GM18861 (cell line): ENCODE results near the gene DGKE.

Experiments
- ATAC-seq: cut with Tn5 transposase; IDR thresholded peaks from one replicate; pipeline ENCODE4 v1.9.1; 2021; ENCODE audit not compliant: unreplicated experiment

Gene DGKE

DNA sequence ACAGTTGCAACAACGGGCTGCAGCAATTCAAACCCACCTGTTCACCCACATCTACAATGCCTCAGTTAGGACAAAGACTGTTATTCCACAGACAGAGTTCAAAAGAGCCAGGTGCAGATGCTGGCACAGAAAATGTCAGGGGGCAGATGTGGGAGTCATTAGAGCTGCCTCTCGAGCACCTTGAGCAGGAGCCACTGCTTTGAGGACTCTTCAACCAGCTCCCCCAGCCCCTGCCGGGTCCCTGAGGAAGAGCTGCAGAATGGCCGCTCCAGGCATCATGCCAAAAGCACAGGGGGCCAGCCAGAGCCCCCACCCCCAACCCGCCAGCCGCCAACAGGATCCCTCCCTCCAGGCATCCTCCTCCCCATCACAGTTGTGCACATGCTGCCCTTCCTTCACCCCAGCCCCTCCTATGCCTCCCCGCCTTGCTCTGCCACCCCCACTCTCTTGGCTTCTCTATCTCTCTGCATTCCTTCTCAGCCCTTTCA is 21.0 kb upstream of the DGKE start:
- ATAC-seq, result no peak

DNA sequence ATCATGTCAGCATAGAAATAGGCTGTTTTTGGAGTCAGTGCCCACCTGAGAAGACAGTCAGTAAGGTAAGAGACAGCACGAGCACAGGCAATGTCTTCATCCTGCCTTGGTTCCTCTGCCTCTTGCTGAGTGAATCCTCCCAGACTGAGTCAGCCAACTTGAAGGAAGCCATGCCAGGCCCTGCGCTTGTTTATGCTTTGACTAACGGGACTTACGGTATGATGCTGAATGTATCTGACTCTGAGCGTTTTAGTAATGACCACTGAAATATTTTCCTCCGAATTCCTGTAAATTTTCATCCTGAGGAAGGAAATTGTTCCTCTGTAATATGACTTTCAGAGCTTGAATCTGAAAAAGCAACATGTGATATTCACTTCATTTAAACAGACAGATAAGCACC is 18.2 kb upstream of the DGKE start:
- no peak for ATAC-seq

DNA sequence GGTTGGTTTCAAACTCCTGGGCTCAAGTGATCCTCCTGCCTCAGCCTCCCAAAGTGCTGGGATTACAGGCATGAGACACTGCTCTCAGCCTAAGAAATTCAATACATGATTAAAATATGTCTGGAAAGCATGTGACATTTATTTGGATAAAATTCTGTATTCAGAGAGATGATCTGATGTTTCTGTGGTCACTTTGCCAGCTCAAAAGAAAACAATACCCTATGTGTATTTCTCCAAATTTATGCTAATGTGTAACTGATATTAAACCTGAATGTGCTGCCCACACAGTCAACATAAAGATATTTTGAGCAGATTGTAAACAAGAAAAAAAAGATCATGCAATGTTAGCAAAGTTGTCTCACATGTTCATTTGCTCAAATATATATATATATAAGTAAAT is 16.9 kb upstream of the DGKE start:
- no peak for ATAC-seq

DNA sequence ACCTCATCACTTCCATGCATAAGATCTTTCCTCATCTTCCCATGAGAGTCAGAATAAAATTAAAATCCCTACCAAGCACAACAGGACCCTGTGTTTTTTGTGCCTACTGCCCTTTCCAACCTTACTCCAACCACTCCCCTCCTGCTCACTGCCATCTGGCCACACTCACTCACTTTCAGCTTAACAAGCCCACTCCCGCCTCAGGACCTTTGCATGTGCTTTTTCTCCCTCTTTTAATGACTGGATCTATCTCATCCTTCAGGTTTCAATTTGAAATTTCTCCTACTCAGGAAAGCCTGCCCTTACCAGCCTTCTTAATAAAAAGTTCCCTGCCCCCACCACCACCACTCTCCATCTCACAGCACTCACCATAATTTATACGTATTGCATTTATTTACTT is 14.9 kb upstream of the DGKE start:
- no peak for ATAC-seq

DNA sequence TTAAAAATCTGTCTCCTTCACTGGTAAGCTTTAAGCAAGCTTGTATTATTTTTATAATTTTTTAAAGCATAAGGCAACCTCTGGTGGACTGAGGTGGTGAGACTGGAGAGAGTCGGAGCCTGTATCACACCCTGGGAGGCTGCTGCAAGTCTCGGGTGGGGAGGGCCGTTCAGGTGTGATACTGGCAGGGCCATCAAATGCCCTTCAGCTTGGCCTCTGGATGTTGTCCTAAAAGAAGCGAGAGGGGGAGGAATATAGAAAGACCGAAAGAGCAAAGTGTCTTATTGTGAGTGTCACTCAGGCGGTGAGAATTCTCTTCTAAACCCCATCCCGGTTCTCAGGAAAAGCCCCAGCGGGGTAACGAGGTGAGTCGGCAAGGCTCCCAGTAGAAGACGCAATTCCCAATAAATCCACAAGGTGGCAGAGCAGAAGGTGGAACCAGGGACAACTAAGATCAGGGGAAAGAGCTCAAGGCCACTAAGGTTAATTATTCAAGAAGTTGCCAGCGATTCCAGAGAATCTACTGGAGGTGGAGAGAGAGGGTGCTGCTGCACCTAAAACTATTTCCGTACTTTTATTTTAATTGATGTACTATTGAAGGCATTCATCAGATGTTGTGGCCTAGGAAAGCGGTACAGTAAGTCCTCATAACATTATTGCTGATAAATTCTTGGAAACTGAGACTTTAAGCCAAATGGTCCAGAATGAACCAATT is 14.4 kb upstream of the DGKE start:
- ATAC-seq, result peak; percentile 70

DNA sequence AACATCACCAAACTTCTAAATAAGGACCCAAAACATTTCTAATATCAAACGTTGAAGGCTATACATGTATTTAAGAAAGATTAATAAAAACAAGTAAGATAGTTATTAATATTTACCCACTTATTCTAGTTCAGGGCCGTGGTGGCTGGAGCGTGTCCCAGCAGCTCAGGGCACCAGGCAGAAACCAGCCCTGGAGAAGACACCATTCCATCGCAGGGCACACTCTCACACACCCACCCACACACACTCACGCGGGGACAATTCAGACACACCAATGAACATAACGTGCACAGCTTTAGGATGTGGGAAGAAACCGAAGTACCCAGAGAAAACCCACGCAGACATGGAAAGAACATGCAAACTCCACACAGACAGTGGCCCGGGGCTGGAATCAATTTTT is 13.7 kb upstream of the DGKE start:
- ATAC-seq, result no peak

DNA sequence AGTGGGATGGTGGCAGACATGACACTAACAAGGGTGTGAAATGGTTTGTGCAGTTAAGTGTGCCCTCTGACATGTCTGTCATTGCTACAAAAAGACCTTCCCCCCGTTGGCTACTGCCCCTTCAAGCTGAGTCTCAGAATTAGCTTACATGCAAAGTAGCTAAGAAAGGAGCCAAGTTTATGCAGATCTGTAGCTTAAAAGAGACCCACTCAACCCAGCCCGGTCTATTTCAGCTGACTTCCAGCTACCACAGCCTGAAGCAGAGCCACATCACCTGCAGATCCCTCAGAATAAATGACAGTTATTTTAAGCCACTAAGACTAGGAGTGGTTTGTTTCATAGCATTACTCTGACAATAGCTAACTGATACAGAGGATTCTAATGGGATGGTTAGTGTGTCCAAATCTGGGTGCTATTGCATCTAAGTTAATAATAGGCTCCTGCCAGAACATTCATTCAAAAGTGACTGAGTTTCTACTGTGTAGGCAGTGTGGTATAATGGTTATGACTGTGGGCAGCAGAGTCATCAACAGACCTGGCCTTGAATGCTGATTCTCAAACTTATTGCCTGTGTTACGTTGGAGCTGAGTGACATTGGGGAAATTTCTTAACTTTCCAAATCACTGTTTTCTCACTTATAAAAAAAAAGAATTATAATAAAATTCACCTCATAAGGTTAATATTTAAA is 12.0 kb upstream of the DGKE start:
- ATAC-seq, result no peak

DNA sequence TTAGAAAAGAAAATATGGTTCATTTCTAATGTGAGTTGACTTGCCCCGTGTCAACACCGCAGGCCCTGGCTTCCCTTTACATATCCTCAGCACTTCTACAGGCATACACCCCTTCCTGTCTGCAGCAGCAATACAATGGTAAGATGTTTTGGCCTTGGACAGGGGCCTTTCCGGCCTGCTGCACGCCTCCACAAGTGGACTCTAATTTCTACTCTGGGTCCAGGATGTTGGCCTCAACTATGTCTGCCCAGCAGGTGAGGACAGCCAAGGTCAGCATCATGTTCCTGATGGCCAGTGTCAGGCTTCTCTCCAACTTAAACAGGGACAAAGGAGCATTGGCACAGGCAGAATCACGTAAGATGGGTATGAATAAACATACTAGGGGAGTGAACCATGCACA is 11.2 kb upstream of the DGKE start:
- ATAC-seq, result no peak

DNA sequence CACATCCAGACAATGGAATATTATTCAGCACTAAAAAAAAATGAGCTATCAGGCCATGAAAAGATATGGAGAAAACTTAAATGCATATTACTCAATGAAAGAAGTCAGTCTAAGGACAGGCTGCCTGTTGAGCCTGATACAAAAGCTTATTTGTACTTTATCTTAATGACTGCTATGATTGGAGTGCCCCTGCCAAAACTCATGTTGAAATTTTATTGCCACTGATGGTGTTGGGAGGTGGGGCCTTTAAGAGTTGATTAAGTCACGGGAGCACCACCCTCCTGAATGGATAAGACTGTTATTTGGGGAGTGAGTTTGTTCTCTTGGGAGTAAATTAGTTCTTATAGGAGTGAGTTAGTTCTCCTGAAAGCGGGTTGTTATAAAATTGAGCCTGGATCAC is 10.1 kb upstream of the DGKE start:
- ATAC-seq, result no peak

DNA sequence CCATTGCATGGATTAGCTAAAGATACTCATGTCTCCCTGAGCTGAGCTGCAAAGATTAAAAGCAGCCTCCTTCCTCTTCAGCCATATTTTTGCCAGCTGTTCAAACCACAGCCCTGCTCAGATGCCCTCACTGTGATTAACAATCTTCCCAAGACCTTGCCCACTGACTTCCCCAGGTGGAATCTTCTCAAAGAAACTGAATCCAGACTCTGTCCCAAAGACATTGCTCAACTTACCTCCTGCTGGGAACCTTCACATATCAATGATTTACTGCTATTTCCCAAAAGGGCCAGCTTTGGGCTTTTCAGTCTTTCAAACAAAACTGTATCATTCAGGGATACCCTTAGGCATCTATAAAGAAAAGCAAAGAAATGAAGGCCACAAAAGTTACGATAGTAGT is 9.4 kb upstream of the DGKE start:
- ATAC-seq, result no peak

DNA sequence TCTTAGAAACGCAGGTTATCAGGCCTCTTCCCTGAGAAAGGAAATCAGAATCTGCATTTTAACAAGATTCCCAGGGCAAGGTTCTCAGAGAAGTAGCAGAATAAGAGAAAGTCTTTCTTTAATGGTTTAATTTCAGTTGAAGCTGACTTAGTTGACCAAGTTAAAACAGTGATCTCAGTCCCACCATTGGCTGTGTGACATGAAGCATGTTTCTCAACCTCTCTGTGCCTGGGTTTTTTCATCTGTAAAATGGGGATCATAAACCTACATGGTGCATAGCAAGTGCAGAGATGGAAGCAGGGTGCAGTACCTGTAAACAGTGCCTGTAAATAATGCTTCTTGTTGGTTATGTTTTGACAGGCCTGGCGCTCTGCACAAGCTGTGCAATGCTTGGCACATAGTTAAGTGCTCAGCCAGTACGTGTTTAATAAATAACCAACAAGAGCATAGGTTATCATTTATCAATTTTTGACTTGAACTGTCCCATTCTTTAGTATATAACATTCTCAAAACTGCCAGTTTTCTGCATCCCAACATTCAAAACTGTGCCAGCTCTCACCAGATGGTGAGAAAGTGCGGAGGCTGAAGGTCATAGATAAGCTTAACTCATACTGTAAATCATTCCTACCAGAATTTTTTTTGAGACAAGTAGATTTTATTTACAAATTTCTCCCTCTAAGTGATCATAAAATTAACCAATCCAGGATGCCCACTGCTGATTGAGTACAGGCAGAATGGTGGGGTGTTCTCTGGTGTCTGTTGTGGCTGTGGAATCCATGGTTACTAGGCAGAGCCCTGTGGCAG is 7.1 kb upstream of the DGKE start:
- ATAC-seq, result no peak

DNA sequence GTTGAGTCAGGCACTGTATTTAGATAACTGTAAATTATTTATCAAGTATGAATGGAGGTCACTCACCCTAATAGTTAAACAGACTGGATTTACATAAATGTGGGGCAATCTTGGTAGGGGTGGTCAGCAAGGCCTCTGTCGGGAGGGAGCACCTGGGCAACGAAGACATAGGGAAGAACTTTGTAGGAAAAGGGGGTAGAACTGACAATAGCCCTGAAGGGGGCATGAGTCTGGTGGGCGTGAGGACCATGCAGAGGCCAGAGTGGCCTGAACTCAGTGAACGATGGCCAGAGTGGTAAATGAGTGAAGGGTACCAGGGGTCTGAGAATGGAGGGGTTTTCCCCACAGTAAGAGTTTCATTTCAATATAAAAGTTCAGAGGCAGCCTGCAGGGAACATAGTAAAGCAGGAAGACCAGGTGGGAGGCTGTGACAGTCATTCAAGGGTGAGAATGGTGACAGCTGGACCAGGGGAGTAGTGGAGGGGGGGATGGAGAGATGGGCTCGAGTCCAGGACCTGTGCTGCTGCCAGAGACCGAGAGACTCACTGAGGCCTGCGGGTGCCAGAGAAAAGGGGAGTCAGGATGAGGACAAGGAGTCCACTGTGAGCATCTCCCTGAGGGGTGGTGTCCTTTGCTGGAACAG is 3.1 kb upstream of the DGKE start:
- ATAC-seq, result no peak

DNA sequence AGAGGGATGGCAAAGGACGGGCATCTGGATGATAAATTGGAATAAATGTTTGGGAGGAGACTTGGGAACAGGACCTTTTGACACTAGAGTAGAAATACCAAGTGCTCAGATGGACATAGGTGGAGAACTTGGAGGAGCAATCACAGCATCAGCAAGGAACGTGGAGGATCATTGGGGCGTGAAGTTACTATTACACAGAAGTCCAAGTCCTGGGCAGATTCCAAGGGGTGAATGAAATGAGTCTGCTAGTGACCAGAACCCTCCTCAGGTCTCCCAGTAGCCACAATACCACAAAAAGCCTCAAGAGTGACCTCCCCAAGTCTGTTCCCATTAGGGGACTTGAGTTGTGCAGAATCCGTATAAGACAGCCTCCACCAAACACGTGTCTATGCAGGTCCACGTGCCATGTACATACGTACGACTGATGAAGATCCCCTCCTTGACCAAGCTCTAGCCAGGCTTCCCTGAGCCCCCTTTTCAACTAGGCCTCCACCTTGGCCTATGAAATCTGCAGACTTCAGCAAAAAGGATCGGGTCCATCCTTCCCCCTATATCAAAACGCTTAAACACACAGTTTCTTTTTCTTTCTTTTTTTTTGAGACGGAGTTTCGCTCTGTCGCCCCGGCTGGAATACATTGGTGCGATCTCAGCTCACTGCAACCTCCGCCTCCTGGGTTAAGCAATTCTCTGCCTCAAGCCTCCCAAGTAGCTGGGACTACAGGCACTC is 2.4 kb upstream of the DGKE start:
- no peak for ATAC-seq

DNA sequence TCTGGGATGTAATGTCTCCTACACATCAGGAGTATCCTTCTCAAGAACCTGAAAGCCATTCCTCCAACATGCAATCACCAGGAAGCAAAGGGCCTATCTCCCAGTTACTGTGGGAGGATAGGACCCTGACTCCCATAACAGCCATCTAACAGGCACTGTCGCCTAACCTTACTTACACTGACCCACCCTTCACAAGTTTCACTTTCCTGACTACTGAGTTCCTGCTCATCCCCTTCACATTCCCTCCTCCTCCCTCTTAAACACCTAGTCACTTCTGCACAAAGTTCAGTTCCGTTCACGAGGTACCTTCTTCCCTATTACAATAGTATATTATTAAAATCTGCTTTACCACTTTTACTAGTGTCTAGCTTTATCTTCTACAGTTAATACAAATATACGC is 1.5 kb upstream of the DGKE start:
- ATAC-seq, result no peak

DNA sequence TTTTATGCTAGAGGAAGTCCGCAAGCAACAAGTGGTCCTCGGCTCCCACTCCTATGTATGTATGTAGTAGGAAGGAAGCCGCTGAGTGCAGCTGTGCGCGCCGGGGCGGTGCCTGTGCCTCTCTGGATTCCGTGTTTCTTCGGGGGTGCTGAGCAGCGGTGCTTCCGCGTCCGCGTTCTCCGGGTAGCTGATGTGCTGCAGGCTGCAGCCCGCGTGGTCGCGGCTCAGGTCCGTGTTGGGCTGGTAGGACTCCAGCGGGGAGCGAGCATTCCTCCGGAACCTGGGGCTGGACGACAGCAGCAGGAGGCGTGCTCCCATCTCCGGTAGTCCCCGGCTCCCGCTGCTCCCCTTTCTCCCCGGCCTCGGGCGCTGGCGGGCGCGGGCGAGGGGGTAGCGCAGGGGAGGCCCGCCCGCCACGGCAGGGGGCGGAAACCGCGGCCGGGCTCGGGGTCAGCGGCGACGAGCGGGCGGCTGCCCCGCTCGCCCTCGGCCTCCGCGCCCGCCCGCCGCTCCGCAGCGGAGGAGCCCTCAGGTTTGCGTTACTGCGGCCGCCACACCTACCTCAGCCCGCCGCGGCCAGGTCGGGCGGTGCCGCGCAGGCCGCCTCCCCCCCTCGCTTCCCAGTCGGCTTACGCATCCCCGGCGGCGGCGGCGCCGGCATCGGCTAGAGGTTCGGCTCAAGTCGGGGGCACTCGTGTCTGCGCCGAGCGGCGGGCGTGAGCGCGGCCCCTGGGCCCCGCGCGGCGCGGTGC is 718 bp upstream of the DGKE start:
- ATAC-seq, result peak; percentile 32

DNA sequence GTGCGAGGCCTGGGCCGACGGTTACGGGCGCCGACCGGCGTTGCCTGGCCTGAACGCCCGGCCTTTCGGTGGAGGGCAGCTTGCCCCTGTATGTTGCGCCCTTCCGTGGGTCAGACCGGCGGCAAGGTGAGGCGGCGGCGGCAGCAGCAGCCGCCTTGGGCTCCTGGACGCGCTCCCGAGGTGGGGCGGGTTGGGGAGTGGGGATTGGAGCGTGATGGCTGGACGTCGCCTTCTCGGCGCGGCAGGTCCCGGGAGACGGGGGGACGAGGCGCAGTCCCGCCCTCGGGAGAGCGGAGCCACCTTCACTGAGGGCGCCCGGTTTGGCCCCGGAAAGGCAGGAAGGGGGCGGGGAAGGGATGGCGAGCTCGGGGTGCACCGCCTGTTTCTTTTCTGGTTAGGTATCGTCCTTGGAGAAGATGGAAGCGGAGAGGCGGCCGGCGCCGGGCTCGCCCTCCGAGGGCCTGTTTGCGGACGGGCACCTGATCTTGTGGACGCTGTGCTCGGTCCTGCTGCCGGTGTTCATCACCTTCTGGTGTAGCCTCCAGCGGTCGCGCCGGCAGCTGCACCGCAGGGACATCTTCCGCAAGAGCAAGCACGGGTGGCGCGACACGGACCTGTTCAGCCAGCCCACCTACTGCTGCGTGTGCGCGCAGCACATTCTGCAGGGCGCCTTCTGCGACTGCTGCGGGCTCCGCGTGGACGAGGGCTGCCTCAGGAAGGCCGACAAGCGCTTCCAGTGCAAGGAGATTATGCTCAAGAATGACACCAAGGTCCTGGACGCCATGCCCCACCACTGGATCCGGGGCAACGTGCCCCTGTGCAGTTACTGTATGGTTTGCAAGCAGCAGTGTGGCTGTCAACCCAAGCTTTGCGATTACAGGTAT is 671 bp downstream of the DGKE start:
- peak; percentile 19 for ATAC-seq

DNA sequence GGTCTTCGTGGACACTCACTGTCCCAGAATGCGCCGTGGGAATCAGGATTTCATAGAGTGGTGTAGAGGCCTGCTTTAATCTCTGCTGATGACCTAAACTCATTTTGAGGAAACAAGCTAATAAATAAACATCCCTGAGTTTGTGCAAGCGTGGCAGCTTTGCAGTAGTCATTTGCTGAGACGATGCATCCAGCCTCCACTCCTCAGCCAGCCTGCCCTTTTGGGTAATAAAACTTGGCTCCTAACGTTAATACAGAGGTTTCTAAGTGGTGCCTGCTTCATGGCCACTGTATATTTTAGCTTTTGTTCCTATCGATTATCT is 1.3 kb downstream of the DGKE start:
- no peak for ATAC-seq

DNA sequence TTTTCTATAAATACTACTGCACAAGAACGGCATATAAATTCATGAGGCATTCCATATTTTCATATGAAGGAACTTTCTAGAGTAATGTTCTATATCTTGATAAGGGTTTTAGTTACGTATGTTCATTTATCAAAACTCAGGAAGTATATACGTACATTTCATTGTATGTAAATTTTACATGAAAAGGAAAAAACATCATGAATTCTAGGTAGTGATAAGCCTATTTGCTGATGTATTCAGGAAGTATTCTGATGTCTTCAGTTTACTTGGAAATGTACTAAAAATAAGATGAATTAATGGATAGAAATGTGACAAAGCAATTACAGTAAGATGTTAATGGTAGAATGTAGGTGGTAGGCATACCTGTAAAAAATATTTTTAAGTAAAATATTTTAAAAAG is 4.7 kb downstream of the DGKE start:
- ATAC-seq, result no peak

DNA sequence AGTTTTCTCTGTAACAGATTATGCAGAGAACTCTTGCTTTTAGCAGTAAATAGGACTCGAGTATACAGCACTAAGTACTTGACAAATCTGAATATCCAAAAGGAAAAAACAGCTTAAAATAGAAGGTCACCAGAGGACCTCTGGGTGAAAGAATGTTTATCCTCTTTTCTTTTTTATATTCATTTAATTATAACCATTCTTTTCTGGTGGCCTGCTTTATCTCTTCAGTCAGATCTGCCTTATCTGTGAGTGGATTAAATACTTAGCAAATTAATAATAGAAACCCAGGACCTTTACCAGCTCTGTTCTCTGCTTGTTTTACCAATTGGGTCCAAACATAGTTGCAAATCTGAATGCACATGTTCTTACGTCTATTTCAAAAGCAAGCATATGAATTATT is 8.6 kb downstream of the DGKE start:
- no peak for ATAC-seq
